HFFc6 (cell line): ENCODE data around the gene TNPO1. TPM values are rescaled to one million over a fixed set of nuclear protein-coding genes. Genes with fewer than 3 reads are reported as not detected.

Experiments used
- DNase-seq: peaks from one replicate; pipeline ENCODE4 v3.0.0-alpha.2; 2018
- H3K27ac Mint-ChIP-seq: 2 replicates; pipeline ENCODE4 v1.8.0; 2020; ENCODE audit warnings: mild to moderate bottlenecking, mixed read lengths
- H3K27me3 Mint-ChIP-seq: 2 replicates; pipeline ENCODE4 v1.8.0; 2021; ENCODE audit warnings: mild to moderate bottlenecking, moderate library complexity, mixed read lengths; ENCODE audit not compliant: insufficient read depth
- H3K36me3 Mint-ChIP-seq: 2 replicates; pipeline ENCODE4 v1.8.0; 2021; ENCODE audit warnings: low read depth, mixed read lengths
- H3K4me1 Mint-ChIP-seq: 2 replicates; pipeline ENCODE4 v1.8.0; 2020; ENCODE audit warnings: low read depth, mixed read lengths
- H3K4me3 Mint-ChIP-seq: 2 replicates; pipeline ENCODE4 v1.8.0; 2020; ENCODE audit warnings: mild to moderate bottlenecking, moderate library complexity, mixed read lengths
- H3K9me3 Mint-ChIP-seq: 2 replicates; pipeline ENCODE4 v1.8.0; 2020; ENCODE audit warnings: mild to moderate bottlenecking, mixed read lengths
- total RNA-seq, 6 experiments: library from RNA; stranded (reverse); fragmentation: NEBNext Ultra II Directional; extraction: Animal tissue kit (Norgen Biotek cat#: 25700); gene quantifications; 2 replicates in 1 of 6; 3 replicates in 5 of 6; pipeline ENCODE4 v1.2.3, GENCODE V29; 2021
- TF ChIP-seq, protein P1 (sequence below): fragments of 200-600 bp; sonication (generic); IDR thresholded peaks from 2 replicates; pipeline ENCODE4 v1.5.0; 2021; ENCODE audit warnings: antibody characterized with exemption, mild to moderate bottlenecking

The TNPO1 gene
- total RNA-seq, 6 experiments from 2014 or later, result 149 to 194 (median 182) TPM

DNA sequence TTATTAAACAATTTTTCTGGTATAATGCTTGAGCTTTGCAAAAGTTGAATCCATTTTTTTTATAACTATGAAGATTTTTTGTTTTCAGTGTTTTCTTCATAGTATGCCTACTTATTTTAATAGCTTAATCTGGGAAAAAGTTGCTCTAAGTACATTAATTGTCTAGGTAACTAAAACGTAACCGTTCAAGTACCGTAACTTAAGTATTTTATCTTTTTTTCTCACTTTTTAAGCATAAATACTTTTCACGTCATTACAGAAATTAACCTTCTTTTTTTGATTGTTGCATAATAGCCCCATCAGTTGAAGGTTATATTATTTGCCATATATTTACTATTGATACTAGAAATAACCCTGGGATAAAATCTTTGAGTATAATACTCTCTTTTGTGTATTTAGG lies 15.2 kb downstream of the TNPO1 start:
- Mint-ChIP-seq H3K4me3 (no peak overlapping the region), H3K27ac (no peak overlapping the region), H3K4me1 (peaks cover 28% of the 10 kb centered on the region), H3K9me3 (no peaks in the 10 kb centered on the region), H3K27me3 (no peaks in the 10 kb centered on the region), H3K36me3 (no peaks in the 10 kb centered on the region)
- no peak for DNase-seq
- TF ChIP-seq, protein P1, sequence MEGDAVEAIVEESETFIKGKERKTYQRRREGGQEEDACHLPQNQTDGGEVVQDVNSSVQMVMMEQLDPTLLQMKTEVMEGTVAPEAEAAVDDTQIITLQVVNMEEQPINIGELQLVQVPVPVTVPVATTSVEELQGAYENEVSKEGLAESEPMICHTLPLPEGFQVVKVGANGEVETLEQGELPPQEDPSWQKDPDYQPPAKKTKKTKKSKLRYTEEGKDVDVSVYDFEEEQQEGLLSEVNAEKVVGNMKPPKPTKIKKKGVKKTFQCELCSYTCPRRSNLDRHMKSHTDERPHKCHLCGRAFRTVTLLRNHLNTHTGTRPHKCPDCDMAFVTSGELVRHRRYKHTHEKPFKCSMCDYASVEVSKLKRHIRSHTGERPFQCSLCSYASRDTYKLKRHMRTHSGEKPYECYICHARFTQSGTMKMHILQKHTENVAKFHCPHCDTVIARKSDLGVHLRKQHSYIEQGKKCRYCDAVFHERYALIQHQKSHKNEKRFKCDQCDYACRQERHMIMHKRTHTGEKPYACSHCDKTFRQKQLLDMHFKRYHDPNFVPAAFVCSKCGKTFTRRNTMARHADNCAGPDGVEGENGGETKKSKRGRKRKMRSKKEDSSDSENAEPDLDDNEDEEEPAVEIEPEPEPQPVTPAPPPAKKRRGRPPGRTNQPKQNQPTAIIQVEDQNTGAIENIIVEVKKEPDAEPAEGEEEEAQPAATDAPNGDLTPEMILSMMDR, result no peak

DNA sequence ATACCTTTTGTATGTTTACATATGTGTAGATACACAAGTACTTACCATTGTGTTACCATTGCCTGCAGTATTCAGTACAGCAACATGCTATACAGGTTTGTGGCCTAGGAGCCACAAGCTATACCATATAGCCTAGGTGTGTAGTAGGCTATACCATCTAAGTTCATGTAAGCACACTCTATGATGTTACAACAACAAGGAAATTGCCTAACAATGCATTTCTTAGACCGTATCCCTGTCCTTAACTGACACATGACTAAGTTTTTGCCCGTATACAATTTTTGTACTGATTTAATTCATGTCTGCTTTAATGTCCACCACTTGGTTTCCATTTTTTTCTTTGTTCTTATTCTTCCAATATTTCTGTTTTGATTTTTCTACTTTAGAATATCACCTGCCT lies 18.5 kb downstream of the TNPO1 start:
- no peak overlapping the region for H3K27ac Mint-ChIP-seq
- DNase-seq, result no peak
- no peak overlapping the region for H3K4me3 Mint-ChIP-seq
- H3K4me1 Mint-ChIP-seq, result peaks cover 60% of the 10 kb centered on the region
- TF ChIP-seq, protein P1, result no peak
- no peaks in the 10 kb centered on the region for H3K27me3 Mint-ChIP-seq
- H3K36me3 Mint-ChIP-seq, result no peaks in the 10 kb centered on the region
- no peaks in the 10 kb centered on the region for H3K9me3 Mint-ChIP-seq

DNA sequence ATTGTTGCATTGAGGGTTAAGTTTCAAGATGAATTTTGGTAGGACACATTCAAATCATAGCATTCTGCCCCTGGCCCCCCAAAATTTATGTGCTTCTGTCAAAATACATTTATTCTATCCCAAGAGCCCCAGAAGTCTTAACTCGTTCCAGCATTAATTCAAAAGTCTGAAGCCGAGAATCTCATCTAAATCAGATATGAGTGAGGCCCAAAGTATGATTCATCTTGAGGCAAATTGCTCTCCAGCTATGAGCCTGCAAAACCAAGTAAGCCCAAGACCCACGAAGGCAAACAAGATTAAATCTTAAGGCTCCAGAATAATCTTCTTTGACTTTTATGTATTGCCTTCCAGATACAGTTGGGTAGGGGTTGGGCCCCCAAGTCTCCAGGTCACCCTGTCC lies 19.2 kb downstream of the TNPO1 start:
- Mint-ChIP-seq H3K27me3 (no peaks in the 10 kb centered on the region), H3K36me3 (no peaks in the 10 kb centered on the region; the same call in 1 of the 2 replicates), H3K9me3 (no peaks in the 10 kb centered on the region), H3K4me3 (peak overlapping the region; percentile 15), H3K27ac (no peak overlapping the region), H3K4me1 (peaks cover 67% of the 10 kb centered on the region)
- TF ChIP-seq, protein P1, result no peak
- peak; percentile 42 for DNase-seq

DNA sequence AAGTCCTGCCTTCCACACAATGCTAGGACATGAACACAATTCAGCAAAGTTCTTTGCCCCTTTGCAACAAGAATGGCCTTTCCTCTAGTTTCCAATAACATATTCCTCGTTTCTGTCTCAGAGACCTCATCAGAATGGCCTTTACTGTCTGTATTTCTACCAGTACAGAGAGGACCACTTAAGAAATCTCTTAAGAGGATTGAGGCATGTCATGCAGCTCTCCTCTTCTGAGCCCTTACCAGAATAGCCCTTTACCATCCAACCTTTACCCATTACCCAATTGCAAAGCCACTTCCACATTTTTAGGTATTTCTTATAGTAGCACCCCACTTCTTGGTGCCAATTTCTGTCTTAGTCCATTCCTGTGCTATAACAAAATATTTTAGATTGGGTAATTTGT lies 20.3 kb downstream of the TNPO1 start:
- H3K4me1 Mint-ChIP-seq, result peaks cover 79% of the 10 kb centered on the region
- TF ChIP-seq, protein P1, result no peak
- no peaks in the 10 kb centered on the region for H3K9me3 Mint-ChIP-seq
- no peak overlapping the region for H3K4me3 Mint-ChIP-seq
- H3K36me3 Mint-ChIP-seq, result peaks cover 4% of the 10 kb centered on the region; the same call in 1 of the 2 replicates
- no peaks in the 10 kb centered on the region for H3K27me3 Mint-ChIP-seq
- no peak overlapping the region for H3K27ac Mint-ChIP-seq
- DNase-seq, result no peak

DNA sequence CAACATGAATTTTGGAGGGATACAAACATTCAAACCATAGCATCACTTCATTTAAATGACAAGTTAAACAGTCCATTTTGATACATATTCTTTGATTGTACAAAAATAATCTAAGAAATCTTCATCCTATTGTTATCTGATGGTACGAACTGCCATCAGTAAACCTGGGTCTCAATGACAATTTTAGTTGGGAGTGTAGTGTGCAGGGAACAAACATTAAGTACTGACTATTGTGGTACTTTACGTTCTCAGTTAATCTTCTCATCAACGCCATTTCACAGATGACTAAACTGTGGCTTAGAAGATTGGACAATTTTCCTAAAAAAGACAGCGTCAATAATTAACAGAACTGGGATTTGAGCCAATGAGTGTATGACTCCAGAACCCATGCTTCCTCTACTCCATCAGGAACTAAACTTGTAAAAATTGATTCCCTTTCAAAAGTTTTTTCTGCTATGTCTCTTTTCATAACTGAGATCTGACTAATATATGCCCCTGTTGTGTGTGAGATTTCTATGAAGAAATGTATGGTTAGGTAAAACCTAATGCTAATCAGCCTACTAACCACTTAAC lies 21.1 kb downstream of the TNPO1 start:
- Mint-ChIP-seq H3K36me3 (peaks cover 4% of the 10 kb centered on the region; the same call in 1 of the 2 replicates), H3K27ac (peak overlapping the region; percentile 10; the same call in 1 of the 2 replicates), H3K27me3 (no peaks in the 10 kb centered on the region), H3K4me3 (no peak overlapping the region), H3K9me3 (no peaks in the 10 kb centered on the region), H3K4me1 (peaks cover 81% of the 10 kb centered on the region)
- no peak for DNase-seq
- TF ChIP-seq, protein P1, result no peak
